Right forelimb (tissue), 1 donor: ENCODE measurements around the gene SIRT4.

Experiments used
- DNase-seq: peaks from one replicate; pipeline ENCODE4 v3.0.0-alpha.2; 2018

Gene SIRT4

GRCh38 chr12:120339256-120339655, 37.1 kb downstream of the SIRT4 start:
- DNase-seq: no peak

GRCh38 chr12:120342175-120343038, 40.3 kb downstream of the SIRT4 start:
- no peak for DNase-seq

- DNase-seq: no peak
Observed at GRCh38 chr12:120343039-120343537, 41.0 kb downstream of the SIRT4 start.

GRCh38 chr12:120343692-120344091, 41.6 kb downstream of the SIRT4 start:
- DNase-seq: no peak

- DNase-seq: no peak
Observed at GRCh38 chr12:120346031-120346430, 43.9 kb downstream of the SIRT4 start.

GRCh38 chr12:120346681-120347080, 44.6 kb downstream of the SIRT4 start:
- DNase-seq: no peak

- DNase-seq: no peak
Observed at GRCh38 chr12:120347766-120348165, 45.6 kb downstream of the SIRT4 start.

- peak; percentile 65 for DNase-seq
Observed at GRCh38 chr12:120350576-120351350, 48.6 kb downstream of the SIRT4 start.

- no peak for DNase-seq
Observed at GRCh38 chr12:120352117-120352516, 50.0 kb downstream of the SIRT4 start.

GRCh38 chr12:120353136-120353535, 51.0 kb downstream of the SIRT4 start:
- no peak for DNase-seq

- no peak for DNase-seq
Observed at GRCh38 chr12:120353556-120354317, 51.6 kb downstream of the SIRT4 start.

- peak; percentile 86 for DNase-seq
Observed at GRCh38 chr12:120356567-120357030, 54.5 kb downstream of the SIRT4 start.

- DNase-seq: no peak
Observed at GRCh38 chr12:120357104-120357503, 55.0 kb downstream of the SIRT4 start.

- DNase-seq: no peak
Observed at GRCh38 chr12:120358412-120359100, 56.4 kb downstream of the SIRT4 start.

- DNase-seq: no peak
Observed at GRCh38 chr12:120359128-120359527, 57.0 kb downstream of the SIRT4 start.

- peak; percentile 80 for DNase-seq
Observed at GRCh38 chr12:120361506-120362208, 59.5 kb downstream of the SIRT4 start.
